ENCODE measurements around the gene MMP20. TPM values are rescaled to one million over a fixed set of nuclear protein-coding genes. Genes with fewer than 3 reads are reported as not detected.

Gene MMP20
- total RNA-seq, 8 experiments from 2014 or later: not detected

- WGBS, 10 experiments: 0 to 100% (median 72%) methylated on average over 2 to 4 of the region's 5 CpGs; no CpG with 5 or more reads in 1 of the 10 experiments
- Histone ChIP-seq H3K27ac (no peak overlapping the region), H3K4me1 (replicated peaks in 1 of 2) (peaks cover 0 to 5% of the 10 kb centered on the region in 2 donors), H3K4me3 (no peak overlapping the region)
- in situ Hi-C loops (cut with MboI; ENCODE audit: low pct_unique_long_range_greater_than_20kb in 2 of 9, low sequenced_read_pairs in 9 of 9, unreplicated experiment in 9 of 9): loop anchor here in 1 of 9 experiments (25.0 kb wide), 1 partner anchor 241 kb away; no protein-coding TSS in a partner anchor
- ATAC-seq (replicated peaks in 6 of 8): peak in 5 of 8 experiments; percentile 17 to 72 (median 51)
Measured at GRCh38 chr11:102603091-102603490, 22.0 kb downstream of the MMP20 start.

- Histone ChIP-seq H3K27ac (no peak overlapping the region), H3K4me3 (no peak overlapping the region), H3K4me1 (replicated peaks in 1 of 2) (peaks cover 0 to 5% of the 10 kb centered on the region in 2 donors)
- ATAC-seq (replicated peaks in 6 of 8): no peak
- in situ Hi-C loops (cut with MboI; ENCODE audit: low pct_unique_long_range_greater_than_20kb in 2 of 9, low sequenced_read_pairs in 9 of 9, unreplicated experiment in 9 of 9): loop anchor here in 1 of 9 experiments (25.0 kb wide), 1 partner anchor 238 kb away; no protein-coding TSS in a partner anchor
- 17 to 100% (median 100%) methylated on average over 1 to 3 of the region's 3 CpGs; no CpG with 5 or more reads in 2 of the 10 experiments for WGBS, 10 experiments
Measured at GRCh38 chr11:102600666-102601065, 24.5 kb downstream of the MMP20 start.

DNA sequence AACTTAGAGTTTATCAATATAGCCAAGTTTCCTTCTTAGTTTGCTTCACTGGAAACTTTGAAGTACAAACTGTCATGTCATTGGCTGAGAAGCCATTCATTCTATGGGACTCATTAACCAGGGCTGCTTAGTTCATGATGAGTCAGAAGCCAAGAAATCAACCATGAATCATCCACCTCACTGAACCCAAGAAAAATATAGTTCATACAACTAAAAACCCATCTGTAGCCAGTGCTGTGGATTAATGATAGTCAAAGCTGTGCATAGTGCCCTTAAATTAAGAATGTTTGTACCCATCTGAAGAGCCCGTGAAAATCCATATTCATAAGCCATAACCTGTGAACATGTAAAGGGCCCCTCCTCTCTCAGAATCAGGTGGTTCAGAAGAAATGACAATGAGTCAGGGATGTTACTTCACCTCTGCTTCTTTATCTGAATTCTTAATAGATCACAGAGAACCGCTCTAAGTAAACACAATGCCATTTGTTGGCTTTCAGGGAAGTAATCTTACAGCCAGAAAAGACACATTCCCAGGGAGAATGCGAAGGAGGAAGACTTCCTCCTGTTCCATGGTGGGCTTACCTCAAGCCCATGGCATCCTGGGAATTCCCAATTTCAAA is 25.4 kb downstream of the MMP20 start:
- ATAC-seq (replicated peaks in 6 of 8): peak in 7 of 8 experiments; percentile 88 to 98 (median 95)
- in situ Hi-C loops (cut with MboI; ENCODE audit: low pct_unique_long_range_greater_than_20kb in 2 of 9, low sequenced_read_pairs in 9 of 9, unreplicated experiment in 9 of 9): loop anchor here in 1 of 9 experiments (25.0 kb wide), 1 partner anchor 237 kb away; no protein-coding TSS in a partner anchor
- no peak overlapping the region for H3K27ac ChIP-seq

DNA sequence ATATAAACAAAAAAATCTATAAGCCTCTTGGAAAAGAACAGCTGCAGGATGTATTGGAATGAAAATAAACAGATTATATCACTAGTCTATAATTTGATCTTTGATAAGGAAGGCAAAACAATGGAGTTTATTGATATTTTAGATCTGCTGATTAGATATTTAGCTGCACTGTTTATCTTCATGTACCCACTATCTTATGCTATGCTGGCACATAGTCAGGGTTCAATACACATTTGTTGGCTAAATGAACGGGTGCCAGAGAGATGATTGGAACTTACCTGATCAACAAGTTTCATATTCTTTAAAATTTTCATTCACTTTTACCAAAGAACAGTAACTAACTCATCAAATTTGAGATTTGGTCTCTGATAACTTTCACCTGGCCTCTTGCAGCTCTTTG is 26.9 kb downstream of the MMP20 start:
- Histone ChIP-seq H3K4me3 (no peak overlapping the region), H3K4me1 (replicated peaks in 1 of 2) (peaks cover 0 to 5% of the 10 kb centered on the region in 2 donors), H3K27ac (no peak overlapping the region)
- no peak for ATAC-seq (replicated peaks in 6 of 8)
- in situ Hi-C loops (cut with MboI; ENCODE audit: low pct_unique_long_range_greater_than_20kb in 2 of 9, low sequenced_read_pairs in 9 of 9, unreplicated experiment in 9 of 9): no loop called here
- 54 to 100% (median 91%) methylated on average over 1 of the region's 1 CpG; no CpG with 5 or more reads in 1 of the 10 experiments for WGBS, 10 experiments

More for the DNA sequence above, 25.4 kb downstream of the MMP20 start:
- Histone ChIP-seq H3K4me3 (no peak overlapping the region), H3K4me1 (replicated peaks in 1 of 2) (peaks cover 0 to 5% of the 10 kb centered on the region in 2 donors)
- 0 to 94% (median 52%) methylated on average over 1 to 3 of the region's 3 CpGs; no CpG with 5 or more reads in 2 of the 10 experiments for WGBS, 10 experiments

- 62 to 100% (median 89%) methylated on average over 1 to 6 of the region's 6 CpGs; no CpG with 5 or more reads in 3 of the 10 experiments for WGBS, 10 experiments
- no peak for ATAC-seq (replicated peaks in 6 of 8)
- no peak overlapping the region for H3K4me3 ChIP-seq
- in situ Hi-C loops (cut with MboI; ENCODE audit: low pct_unique_long_range_greater_than_20kb in 2 of 9, low sequenced_read_pairs in 9 of 9, unreplicated experiment in 9 of 9): no loop called here
- no peak overlapping the region for H3K27ac ChIP-seq
- H3K4me1 ChIP-seq (replicated peaks in 1 of 2): peaks cover 0 to 5% of the 10 kb centered on the region in 2 donors
Measured at GRCh38 chr11:102596578-102596977, 28.6 kb downstream of the MMP20 start.

- peak in 3 of 8 experiments; percentile 38 to 67 (median 54) for ATAC-seq (replicated peaks in 6 of 8)
- H3K4me3 ChIP-seq: no peak overlapping the region
- no peaks in the 10 kb centered on the region for H3K4me1 ChIP-seq (replicated peaks in 1 of 2)
- 49 to 100% (median 90%) methylated on average over 1 to 11 of the region's 11 CpGs for WGBS, 10 experiments
- in situ Hi-C loops (cut with MboI; ENCODE audit: low pct_unique_long_range_greater_than_20kb in 2 of 9, low sequenced_read_pairs in 9 of 9, unreplicated experiment in 9 of 9): no loop called here
- H3K27ac ChIP-seq: no peak overlapping the region
Measured at GRCh38 chr11:102592634-102593581, 32.2 kb downstream of the MMP20 start.

GRCh38 chr11:102592131-102592530 is 33.0 kb downstream of the MMP20 start:
- no peak overlapping the region for H3K4me3 ChIP-seq
- H3K27ac ChIP-seq: no peak overlapping the region
- no peak for ATAC-seq (replicated peaks in 6 of 8)
- 33 to 100% (median 93%) methylated on average over 1 of the region's 1 CpG; no CpG with 5 or more reads in 2 of the 10 experiments for WGBS, 10 experiments
- in situ Hi-C loops (cut with MboI; ENCODE audit: low pct_unique_long_range_greater_than_20kb in 2 of 9, low sequenced_read_pairs in 9 of 9, unreplicated experiment in 9 of 9): no loop called here
- no peaks in the 10 kb centered on the region for H3K4me1 ChIP-seq (replicated peaks in 1 of 2)

DNA sequence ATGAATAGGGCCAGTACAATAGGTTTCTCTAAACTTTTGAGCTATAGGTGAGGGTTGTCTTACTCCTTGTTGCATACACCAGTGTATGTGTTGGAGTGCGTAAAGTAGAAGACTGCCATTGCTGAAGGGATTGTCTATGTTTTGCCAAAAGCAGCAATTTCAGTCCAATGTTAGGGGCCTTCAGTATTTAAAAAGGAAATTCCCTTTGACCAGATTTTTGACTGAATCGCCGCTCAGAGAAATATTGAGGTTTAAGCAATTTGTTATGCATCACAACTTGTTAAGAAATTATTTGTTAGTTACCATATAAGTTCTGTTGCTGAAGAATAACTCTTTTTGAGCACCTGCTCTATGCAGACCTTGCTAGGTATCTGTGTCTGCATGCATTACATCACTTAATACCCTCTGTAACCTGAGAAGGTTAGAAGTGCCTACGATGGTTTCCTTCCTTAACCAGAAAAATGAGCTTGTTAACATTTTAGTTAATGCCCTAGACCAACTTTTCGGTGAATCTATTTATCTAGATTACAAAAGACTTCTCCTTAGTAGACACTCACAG is 33.9 kb downstream of the MMP20 start:
- no peak overlapping the region for H3K4me3 ChIP-seq
- no peak overlapping the region for H3K27ac ChIP-seq
- in situ Hi-C loops (cut with MboI; ENCODE audit: low pct_unique_long_range_greater_than_20kb in 2 of 9, low sequenced_read_pairs in 9 of 9, unreplicated experiment in 9 of 9): no loop called here
- no peak for ATAC-seq (replicated peaks in 6 of 8)
- H3K4me1 ChIP-seq (replicated peaks in 1 of 2): no peaks in the 10 kb centered on the region
- 59 to 100% (median 86%) methylated on average over 1 to 5 of the region's 5 CpGs for WGBS, 10 experiments

DNA sequence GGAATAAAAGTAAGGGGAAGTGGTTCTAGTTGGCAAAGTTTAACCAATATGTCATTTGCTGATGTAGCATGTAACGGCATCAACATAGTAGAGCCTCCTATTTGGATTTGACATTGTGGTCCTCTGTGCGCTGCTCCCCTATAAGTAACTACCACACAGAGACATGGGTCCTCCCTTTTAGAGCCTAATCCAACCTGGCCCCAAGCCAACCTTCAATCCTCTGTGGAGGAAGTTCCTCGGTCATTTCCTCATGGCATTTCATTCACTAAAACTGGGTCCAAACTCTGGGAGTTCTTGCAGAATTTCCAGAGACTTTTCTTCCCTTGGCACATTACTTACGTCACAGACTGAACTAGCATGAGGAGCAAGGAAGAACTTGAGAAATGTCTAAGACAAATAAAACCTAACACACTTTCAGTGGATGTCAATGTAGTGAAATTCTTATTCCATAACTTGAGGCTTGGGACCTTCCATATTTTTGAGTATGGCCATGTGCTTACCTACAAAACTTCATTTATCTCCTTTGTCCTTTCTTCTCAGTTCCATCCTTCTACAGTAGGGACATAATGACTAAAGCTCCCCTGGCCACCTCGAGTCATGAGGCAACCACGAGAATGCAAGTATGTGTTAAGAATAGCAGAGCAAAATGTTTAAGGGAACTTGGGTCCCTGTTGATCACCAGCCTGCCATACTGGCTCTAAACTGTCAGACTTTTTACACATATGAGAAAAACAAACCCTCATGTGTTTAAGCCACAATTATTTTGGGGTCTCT is 34.7 kb downstream of the MMP20 start:
- H3K4me1 ChIP-seq (replicated peaks in 1 of 2): no peaks in the 10 kb centered on the region
- H3K27ac ChIP-seq: no peak overlapping the region
- no peak overlapping the region for H3K4me3 ChIP-seq
- ATAC-seq (replicated peaks in 6 of 8): no peak
- WGBS, 10 experiments: 38 to 100% (median 65%) methylated on average over 1 to 6 of the region's 6 CpGs; no CpG with 5 or more reads in 1 of the 10 experiments
- in situ Hi-C loops (cut with MboI; ENCODE audit: low pct_unique_long_range_greater_than_20kb in 2 of 9, low sequenced_read_pairs in 9 of 9, unreplicated experiment in 9 of 9): no loop called here

DNA sequence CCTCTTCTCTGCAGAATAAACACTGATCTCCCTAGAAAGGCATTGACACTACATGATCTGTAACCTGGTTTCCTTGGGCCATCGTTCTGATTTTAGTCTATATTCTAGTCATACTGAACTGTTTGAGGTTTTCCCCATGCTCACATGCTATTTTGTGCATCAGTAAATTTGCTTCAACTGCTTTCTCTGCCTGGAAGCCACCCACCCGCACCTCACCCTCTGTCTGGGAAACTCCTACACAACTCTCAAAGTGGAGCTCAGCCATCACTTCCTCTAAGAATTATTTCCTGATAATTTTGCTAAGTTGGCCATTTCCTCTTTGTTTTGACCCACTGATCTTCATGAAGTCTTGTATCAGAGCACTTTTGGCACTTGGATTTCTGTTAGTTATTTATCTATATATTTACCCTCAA is 36.1 kb downstream of the MMP20 start:
- 57 to 100% (median 100%) methylated on average over 1 to 2 of the region's 2 CpGs; no CpG with 5 or more reads in 1 of the 10 experiments for WGBS, 10 experiments
- in situ Hi-C loops (cut with MboI; ENCODE audit: low pct_unique_long_range_greater_than_20kb in 2 of 9, low sequenced_read_pairs in 9 of 9, unreplicated experiment in 9 of 9): no loop called here
- Histone ChIP-seq H3K4me1 (replicated peaks in 1 of 2) (no peaks in the 10 kb centered on the region), H3K27ac (no peak overlapping the region), H3K4me3 (no peak overlapping the region)
- no peak for ATAC-seq (replicated peaks in 6 of 8)

DNA sequence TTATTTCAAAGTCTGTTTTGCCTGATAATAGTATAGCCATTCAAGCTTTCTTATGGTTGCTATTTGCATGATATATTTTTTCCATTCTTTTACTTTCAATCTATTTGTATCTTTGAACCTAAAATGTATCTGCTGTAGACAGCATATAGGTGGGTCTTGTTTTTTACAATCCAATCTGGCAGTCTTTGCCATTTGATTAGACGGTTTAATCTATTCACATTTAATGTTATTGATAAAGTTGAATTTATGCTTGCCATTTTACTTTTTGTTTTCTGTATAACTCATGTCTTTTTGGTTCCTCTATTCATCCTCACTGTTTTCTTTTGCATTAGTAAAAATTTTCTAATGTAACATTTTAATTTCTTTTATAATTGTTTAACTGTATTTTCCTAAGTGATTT is 37.4 kb downstream of the MMP20 start:
- WGBS, 10 experiments: 8 to 100% (median 100%) methylated on average over 1 of the region's 1 CpG; no CpG with 5 or more reads in 1 of the 10 experiments
- no peak for ATAC-seq (replicated peaks in 6 of 8)
- Histone ChIP-seq H3K4me1 (replicated peaks in 1 of 2) (no peaks in the 10 kb centered on the region), H3K27ac (no peak overlapping the region), H3K4me3 (no peak overlapping the region)
- in situ Hi-C loops (cut with MboI; ENCODE audit: low pct_unique_long_range_greater_than_20kb in 2 of 9, low sequenced_read_pairs in 9 of 9, unreplicated experiment in 9 of 9): no loop called here

DNA sequence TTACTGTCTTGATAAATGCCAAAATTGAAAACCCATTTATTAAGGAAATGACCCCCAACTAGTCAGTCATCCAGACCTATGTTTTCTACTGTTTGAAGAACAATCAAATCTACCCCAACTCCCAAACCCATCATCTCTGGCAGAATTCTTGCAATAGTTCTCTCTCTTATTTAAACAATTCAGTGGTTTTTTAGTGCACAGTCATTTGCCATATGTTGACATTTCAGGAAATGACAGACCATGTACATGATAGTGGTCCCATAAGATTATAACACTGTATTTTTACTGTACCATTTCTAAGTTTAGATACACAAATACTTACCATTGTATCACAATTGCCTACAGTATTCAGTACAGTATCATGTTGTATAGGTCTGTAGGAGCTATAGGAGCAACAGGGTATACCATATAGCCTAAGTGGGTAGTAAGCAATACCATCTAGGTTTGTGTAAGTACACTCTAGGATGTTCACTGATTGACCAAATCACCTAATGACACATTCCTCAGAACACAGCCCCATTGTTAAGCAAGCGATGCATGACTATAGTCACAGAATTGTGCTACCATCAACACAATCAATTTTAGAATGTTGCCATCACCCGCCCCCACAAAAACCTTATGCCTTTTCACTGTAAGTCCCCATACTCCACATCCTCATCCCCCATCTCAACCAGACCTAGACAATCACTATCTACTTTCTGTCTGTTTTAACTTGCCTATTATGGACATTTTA is 41.8 kb downstream of the MMP20 start:
- Histone ChIP-seq H3K4me1 (replicated peaks in 1 of 2) (no peaks in the 10 kb centered on the region), H3K4me3 (no peak overlapping the region), H3K27ac (no peak overlapping the region)
- 78 to 100% (median 100%) methylated on average over 1 to 2 of the region's 2 CpGs; no CpG with 5 or more reads in 2 of the 10 experiments for WGBS, 10 experiments
- in situ Hi-C loops (cut with MboI; ENCODE audit: low pct_unique_long_range_greater_than_20kb in 2 of 9, low sequenced_read_pairs in 9 of 9, unreplicated experiment in 9 of 9): no loop called here
- no peak for ATAC-seq (replicated peaks in 6 of 8)

All from motor neuron (in vitro differentiated cells).